ENCODE data around the gene TEX2. TPM values are rescaled to one million over a fixed set of nuclear protein-coding genes. Genes with fewer than 3 reads are reported as not detected.

TEX2 gene
- total RNA-seq, 1 experiment from 2014 or later = 10.8 TPM

- TF ChIP-seq HMGXB4 (CRISPR knock-in tag; IDR thresholded peaks at IDR 0.05) (no peak), ZNF512 (CRISPR knock-in tag; IDR thresholded peaks at IDR 0.05; ENCODE audit: borderline replicate concordance) (no peak), RORB (CRISPR knock-in tag; IDR thresholded peaks at IDR 0.05) (no peak), PREB (CRISPR knock-in tag; IDR thresholded peaks at IDR 0.05; ENCODE audit: borderline replicate concordance) (no peak), NR2C2 (CRISPR knock-in tag; IDR thresholded peaks at IDR 0.05) (no peak)
Observed at GRCh38 chr17:64253470-64253869, 9.6 kb downstream of the TEX2 start (continued).

- no peaks in the 10 kb centered on the region for H3K4me1 Mint-ChIP-seq
- H3K36me3 Mint-ChIP-seq = no peaks in the 10 kb centered on the region
- no peaks in the 10 kb centered on the region for H3K27me3 Mint-ChIP-seq (ENCODE audit: low read depth)
- DNase-seq (ENCODE audit: low spot score) (no peak), ATAC-seq (no peak)
- ChIA-PET POLR2A (no interaction called here), CTCF (interaction anchor here (1.7 kb wide), 1 partner anchor 29 kb away, joined by 6 read pairs; no protein-coding TSS in a partner anchor)
- no peak overlapping the region for H3K4me3 Mint-ChIP-seq
- no peaks in the 10 kb centered on the region for H3K9me3 Mint-ChIP-seq
- peak overlapping the region; percentile 40; the same call in 1 of the 2 replicates for H3K27ac Mint-ChIP-seq
- no peak for TF ChIP-seq AFF4 (CRISPR knock-in tag; IDR thresholded peaks at IDR 0.05; ENCODE audit: borderline replicate concordance)
- TF ChIP-seq IRF2 (CRISPR knock-in tag; IDR thresholded peaks at IDR 0.05; ENCODE audit: borderline replicate concordance, low read depth) = no peak
- no peak for TF ChIP-seq FOXK1 (CRISPR knock-in tag; IDR thresholded peaks at IDR 0.05)
- TF ChIP-seq ZNF121 (CRISPR knock-in tag; IDR thresholded peaks at IDR 0.05) = no peak
- no peak for TF ChIP-seq MYBL2 (CRISPR knock-in tag; IDR thresholded peaks at IDR 0.05)
- no peak for TF ChIP-seq ESRRA (CRISPR knock-in tag; IDR thresholded peaks at IDR 0.05; ENCODE audit: borderline replicate concordance)
- TF ChIP-seq ZNF219 (CRISPR knock-in tag; IDR thresholded peaks at IDR 0.05; ENCODE audit: borderline replicate concordance) = no peak
- no peak for TF ChIP-seq TCF7 (CRISPR knock-in tag; IDR thresholded peaks at IDR 0.05; ENCODE audit: low read depth)
- no peak for TF ChIP-seq ZSCAN18 (CRISPR knock-in tag; IDR thresholded peaks at IDR 0.05)
- no peak for TF ChIP-seq ATF3 (CRISPR knock-in tag; conservative IDR thresholded peaks at IDR 0.05)
- TF ChIP-seq GABPB1 (CRISPR knock-in tag; IDR thresholded peaks at IDR 0.05) = no peak
- TF ChIP-seq ZNF263 (CRISPR knock-in tag; IDR thresholded peaks at IDR 0.05; ENCODE audit: low read depth) = no peak
- TF ChIP-seq CBFB (CRISPR knock-in tag; IDR thresholded peaks at IDR 0.05; ENCODE audit: low read depth) = no peak
- TF ChIP-seq SMAD4 (CRISPR knock-in tag; IDR thresholded peaks at IDR 0.05) = no peak
- TF ChIP-seq GTF2I (CRISPR knock-in tag; conservative IDR thresholded peaks at IDR 0.05) = no peak
- no peak for TF ChIP-seq SOX15 (CRISPR knock-in tag; IDR thresholded peaks at IDR 0.05)
- TF ChIP-seq ZNF416 (CRISPR knock-in tag; IDR thresholded peaks at IDR 0.05) = no peak
- no peak for TF ChIP-seq RORB (CRISPR knock-in tag; IDR thresholded peaks at IDR 0.05)
- TF ChIP-seq FOXP4 (CRISPR knock-in tag; IDR thresholded peaks at IDR 0.05) = no peak
Observed at GRCh38 chr17:64252831-64253230, 10.2 kb downstream of the TEX2 start.

Data from WTC11 (cell line).